ENCODE data around the gene CBR4. TPM values are rescaled to one million over a fixed set of nuclear protein-coding genes. Genes with fewer than 3 reads are reported as not detected.
A peak's percentile ranks its signal among the peaks of the same experiment; 100 is the strongest.

The CBR4 gene
- 10.5 TPM for polyA plus RNA-seq

DNA sequence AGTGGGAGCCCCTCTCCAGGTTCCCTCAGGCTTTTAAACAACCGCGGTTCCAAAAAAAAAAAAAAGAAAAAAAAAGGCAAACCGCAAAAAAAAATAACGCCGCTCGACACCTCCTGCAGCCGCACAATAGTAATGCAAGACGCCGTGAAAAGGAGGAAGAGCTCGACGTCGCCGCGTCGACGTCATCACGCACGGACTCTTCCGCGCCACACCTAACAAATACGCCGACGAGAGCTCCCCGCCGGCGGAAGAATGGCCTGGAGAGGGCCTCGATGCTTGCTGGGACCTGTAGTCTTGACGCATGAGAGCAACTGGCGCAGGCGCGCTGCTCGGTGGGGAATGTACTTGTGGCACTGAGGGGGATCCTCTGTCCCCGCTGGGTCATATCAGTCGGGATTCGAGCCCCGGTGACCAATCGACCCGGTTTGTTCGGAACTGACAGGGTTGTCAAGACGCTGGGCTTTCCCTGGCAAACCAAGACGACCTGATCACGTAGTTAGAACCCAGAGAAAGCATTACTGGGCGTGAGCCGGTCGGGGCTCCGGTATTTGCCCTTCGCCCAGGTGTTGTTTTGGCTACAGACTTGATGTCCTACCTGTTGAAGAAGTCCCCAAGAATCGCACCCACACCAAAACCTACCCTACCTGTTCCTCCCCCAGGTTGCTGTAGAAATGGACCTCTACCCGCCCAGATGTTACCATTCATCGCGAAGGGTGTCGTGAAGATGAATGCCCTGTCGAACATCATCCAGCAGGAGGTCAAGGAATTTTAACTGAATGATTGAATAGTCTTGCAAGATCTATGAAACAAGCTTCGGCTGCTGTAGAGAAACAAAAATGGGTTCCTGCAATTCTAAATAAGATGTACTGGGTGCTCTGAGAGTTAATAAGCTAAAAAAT is at the start of gene CBR4:
Gene CBR4, minus strand, starts transcription at position 131 of the 899 bp plus-strand sequence. CDS start 166 bp downstream, outside the sequence.
- Mint-ChIP-seq H3K4me1 (peaks cover 21 to 36% (median 22%) of the 10 kb centered on the region in 3 donors), H3K4me3 (peak within 1 kb of the TSS; percentile 92 to 98 (median 96)), H3K9me3 (no peaks in the 10 kb centered on the region), H3K27ac (peak within 1 kb of the TSS; percentile 96 to 98 (median 98)), H3K27me3 (no peaks in the 10 kb centered on the region), H3K36me3 (no peaks in the 10 kb centered on the region)

DNA sequence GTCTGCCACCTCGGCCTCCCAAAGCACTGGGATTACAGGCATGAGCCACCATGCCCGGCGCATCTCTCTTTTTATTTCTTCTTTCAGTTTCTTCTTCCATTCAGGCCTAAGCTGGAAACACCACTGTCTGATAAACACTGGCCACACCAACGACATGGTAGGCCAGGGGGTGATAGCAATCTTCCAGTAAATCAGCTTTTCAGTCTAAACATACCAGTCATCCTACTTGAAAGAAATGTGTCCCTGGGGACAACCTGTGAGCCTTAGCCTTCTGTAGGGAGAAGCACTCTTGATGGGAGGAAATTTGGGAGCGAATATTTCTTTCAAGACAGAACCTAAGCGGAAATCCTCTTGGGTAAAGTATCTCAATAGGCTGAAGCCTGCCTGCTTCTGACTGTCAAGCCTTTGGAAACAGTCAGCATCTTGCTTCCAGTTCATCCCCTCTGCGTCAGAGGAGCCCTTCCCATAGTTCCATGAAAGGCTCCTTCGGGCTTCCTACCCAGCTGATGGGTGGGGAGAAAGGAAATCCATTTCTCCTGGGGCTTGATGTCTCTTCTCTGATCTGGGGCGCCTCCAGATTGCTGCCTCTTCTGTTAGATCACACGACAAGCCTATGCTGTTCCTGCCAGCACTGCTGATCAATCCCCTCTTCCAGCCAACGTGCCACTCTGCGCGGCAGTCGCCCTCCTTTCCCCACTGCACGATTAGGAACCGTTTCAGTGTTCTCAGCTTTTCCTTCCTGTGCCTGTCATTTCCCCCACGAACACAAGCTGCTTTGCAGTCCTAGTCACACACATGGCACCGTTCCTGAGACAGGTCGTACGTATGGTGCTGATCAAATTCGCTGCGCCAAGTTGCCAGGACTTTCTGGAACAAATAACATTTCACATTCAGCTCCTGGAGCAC is 49.5 kb upstream of the CBR4 start:
- H3K4me1 Mint-ChIP-seq: peaks cover 0 to 2% (median 0%) of the 10 kb centered on the region in 3 donors
- H3K27me3 Mint-ChIP-seq: peaks cover 2% of the 10 kb centered on the region
- no peak overlapping the region for H3K27ac Mint-ChIP-seq
- no peaks in the 10 kb centered on the region for H3K9me3 Mint-ChIP-seq
- no peak overlapping the region for H3K4me3 Mint-ChIP-seq
- H3K36me3 Mint-ChIP-seq: no peaks in the 10 kb centered on the region

DNA sequence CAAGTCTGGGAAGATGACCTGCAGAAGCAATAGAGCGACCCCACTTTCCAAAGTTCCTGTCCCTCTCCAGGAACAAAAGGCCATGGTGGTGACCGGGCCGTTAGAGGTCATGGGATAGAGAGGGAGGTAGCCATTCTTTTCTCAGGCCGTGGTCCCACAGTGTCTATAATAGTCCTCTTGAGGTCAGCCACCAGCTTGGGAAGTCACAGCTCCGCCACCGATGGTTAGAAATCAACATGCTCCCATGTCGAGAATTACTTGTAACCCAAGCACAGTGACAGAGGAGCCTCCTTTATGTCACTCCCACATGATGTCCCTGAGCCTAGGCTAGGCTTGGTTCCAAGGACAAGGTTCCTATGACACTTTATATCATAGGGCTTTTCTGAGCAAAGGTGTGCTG is 48.3 kb upstream of the CBR4 start:
- Mint-ChIP-seq H3K4me1 (peaks cover 0 to 2% (median 2%) of the 10 kb centered on the region in 3 donors), H3K27me3 (peaks cover 2% of the 10 kb centered on the region), H3K27ac (no peak overlapping the region), H3K36me3 (no peaks in the 10 kb centered on the region), H3K9me3 (no peaks in the 10 kb centered on the region), H3K4me3 (no peak overlapping the region)

DNA sequence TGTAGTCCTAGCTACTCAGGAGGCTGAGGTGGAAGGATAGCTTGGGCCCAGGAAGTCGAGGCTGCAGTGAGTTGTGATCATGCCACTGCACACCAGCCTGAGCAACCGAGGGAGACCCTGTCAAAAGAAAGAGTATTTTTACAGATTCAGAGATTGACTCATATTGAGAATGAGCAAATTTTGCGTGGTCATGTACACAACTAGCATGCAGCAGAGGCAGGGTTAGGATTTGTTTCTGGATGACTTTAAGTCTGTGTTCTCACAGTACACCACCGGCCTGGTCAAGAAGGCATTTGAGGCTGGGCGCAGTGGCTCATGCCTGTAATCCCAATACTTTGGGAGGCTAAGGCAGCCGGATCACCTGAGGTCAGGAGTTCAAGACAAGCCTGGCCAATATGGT is 44.8 kb upstream of the CBR4 start:
- no peak overlapping the region for H3K4me3 Mint-ChIP-seq
- no peak overlapping the region for H3K27ac Mint-ChIP-seq
- peaks cover 2% of the 10 kb centered on the region for H3K27me3 Mint-ChIP-seq
- H3K36me3 Mint-ChIP-seq: no peaks in the 10 kb centered on the region
- no peaks in the 10 kb centered on the region for H3K9me3 Mint-ChIP-seq
- peaks cover 0 to 2% (median 2%) of the 10 kb centered on the region in 3 donors for H3K4me1 Mint-ChIP-seq

DNA sequence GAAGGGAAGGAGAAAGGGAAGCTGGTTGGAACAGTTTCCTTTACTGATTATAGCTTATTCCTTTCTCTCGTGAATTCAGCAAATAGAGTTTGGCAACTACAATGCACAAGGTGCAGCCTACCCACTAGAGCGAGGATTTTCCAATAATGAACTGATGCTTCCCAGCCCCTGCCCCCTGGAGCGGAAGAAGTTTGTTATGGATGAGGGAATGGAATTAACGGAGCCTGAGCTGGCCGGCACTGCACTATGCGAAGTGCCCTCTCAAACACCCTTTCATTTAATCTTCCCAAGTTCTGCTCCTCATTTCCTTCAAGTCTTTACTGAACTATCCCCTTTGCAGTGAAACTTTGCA is 42.5 kb upstream of the CBR4 start:
- Mint-ChIP-seq H3K36me3 (no peaks in the 10 kb centered on the region), H3K9me3 (no peaks in the 10 kb centered on the region), H3K27me3 (no peaks in the 10 kb centered on the region), H3K27ac (no peak overlapping the region), H3K4me1 (peaks cover 0 to 2% (median 2%) of the 10 kb centered on the region in 3 donors), H3K4me3 (no peak overlapping the region)

DNA sequence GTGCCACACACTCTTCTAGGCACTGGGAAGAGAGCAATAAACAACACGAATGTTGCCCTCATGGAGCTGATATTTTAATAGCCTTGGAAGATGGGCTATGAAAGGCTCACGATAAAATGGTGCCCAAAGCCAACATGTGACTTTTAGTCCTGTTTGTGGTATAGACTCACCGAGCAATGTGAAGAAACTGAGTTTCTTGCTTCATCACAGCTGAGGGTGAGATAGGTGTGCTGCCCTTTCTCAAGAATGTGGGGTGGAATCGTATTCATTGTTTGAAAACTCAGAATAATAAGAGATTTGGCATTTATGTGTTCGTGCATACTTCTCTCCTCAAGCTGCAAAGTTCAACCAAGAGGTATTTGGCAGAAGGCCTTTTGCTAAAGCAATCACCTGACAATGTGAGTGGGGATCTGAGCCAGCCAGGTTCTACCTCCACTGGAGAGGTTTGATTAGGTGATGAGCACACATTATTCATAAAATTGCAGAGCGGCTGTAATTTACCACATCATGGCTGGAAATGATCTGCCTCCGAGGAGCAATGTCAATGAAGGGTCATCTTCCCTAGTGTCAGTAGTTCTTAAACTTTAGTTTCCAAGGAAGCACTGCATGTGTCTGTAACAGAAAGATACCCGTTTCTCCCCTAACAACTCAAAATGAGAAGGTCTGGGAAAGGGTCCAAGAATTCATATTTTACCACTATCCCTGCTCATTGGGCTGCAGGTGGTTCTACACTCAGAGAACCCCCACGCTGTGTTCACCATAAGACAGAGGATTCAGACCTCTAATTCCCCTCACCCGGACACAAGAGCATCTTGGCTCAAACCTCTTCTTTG is 41.9 kb upstream of the CBR4 start:
- Mint-ChIP-seq H3K4me1 (peaks cover 0 to 2% (median 2%) of the 10 kb centered on the region in 3 donors), H3K4me3 (no peak overlapping the region), H3K27me3 (no peaks in the 10 kb centered on the region), H3K27ac (no peak overlapping the region), H3K9me3 (no peaks in the 10 kb centered on the region), H3K36me3 (no peaks in the 10 kb centered on the region)

DNA sequence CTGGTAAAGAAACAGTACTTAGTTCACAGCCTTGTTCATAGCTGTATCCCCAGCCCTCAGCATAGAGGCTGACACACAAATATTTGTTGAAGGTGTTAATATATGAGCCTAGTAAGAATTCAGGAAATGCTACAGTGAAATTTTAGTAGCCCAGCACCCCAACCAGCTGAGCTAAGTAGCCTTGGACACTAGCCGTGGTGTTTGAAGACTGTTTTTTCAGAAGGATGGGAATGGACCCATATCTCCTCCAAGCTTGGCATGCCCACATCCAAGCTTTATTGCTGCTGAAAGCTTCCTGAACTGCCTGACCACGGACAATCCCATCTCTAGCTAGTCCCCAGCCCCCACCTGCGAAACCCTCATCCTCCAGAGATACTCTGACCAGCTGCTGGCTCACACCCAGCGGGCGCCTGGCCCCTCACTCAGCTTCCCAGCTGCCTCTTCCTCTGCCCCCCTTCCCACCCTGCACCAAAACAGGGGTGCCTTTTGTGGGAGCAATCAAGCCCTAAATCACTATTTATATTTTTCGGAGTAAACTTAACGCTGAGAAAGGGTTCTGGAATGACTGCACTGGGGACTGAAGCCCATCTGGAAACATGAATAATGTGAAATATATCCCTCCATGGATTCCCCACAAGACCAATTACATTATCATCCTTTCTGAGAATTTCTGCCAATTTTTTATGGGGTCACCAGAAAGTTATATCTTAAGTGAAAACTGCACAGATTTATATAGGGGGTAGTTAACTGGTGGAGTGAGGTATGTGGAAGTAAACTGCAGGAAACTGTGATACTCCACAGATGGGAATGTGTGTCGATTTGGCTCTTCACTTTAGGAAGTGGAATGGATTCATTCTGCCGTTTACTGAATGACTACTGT is 41.1 kb upstream of the CBR4 start:
- H3K36me3 Mint-ChIP-seq: no peaks in the 10 kb centered on the region
- H3K4me1 Mint-ChIP-seq: peaks cover 0 to 2% (median 0%) of the 10 kb centered on the region in 3 donors
- no peaks in the 10 kb centered on the region for H3K27me3 Mint-ChIP-seq
- no peaks in the 10 kb centered on the region for H3K9me3 Mint-ChIP-seq
- no peak overlapping the region for H3K4me3 Mint-ChIP-seq
- no peak overlapping the region for H3K27ac Mint-ChIP-seq

DNA sequence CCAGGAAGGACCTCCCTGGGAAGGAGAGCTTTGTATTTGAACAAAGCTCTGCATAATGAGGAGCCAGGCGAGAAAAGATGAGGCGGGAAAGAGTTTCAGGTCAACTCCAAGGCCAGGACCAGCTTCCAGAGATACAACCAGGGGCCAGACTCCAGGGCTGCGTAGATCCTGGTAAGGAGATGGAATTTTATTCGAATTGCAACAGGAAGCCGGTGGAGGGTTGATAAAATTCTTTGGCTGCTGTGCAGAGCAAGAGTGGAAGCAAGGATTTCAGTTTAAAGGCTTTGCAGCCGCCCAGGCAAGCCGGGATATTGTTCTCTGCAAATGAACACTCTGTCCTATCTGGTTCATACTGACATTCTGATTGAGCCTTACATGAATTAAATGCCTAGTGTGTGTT is 40.2 kb upstream of the CBR4 start:
- Mint-ChIP-seq H3K4me1 (peaks cover 0 to 2% (median 0%) of the 10 kb centered on the region in 3 donors), H3K9me3 (no peaks in the 10 kb centered on the region), H3K36me3 (no peaks in the 10 kb centered on the region), H3K27me3 (no peaks in the 10 kb centered on the region), H3K27ac (no peak overlapping the region), H3K4me3 (no peak overlapping the region)

DNA sequence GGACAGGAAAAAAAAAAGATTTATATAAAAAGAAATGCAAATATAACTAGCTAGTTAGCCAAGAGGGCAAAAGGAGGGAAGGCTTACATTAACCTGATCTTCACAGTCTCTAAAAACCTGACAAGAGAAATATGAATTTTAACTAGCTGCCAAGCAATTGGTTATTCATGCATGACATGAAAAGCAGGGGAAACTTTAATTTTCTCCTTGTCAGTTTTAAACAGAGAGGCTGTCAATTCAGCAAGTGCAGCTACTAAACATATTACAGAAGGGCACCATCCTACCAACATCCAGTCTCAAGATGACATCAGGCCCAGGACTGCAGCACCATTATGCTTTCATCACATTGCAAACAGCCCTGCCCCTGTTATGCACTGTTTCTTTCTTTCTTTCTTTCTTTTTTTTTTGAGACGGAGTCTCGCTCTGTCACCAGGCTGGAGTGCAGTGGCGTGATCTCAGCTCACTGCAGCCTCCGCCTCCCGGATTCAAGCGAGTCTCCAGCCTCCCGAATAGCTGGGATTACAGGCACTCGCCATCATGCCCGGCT is 38.9 kb upstream of the CBR4 start:
- Mint-ChIP-seq H3K4me1 (peaks cover 0 to 2% (median 0%) of the 10 kb centered on the region in 3 donors), H3K4me3 (no peak overlapping the region), H3K27me3 (no peaks in the 10 kb centered on the region), H3K36me3 (no peaks in the 10 kb centered on the region), H3K9me3 (no peaks in the 10 kb centered on the region), H3K27ac (no peak overlapping the region)

DNA sequence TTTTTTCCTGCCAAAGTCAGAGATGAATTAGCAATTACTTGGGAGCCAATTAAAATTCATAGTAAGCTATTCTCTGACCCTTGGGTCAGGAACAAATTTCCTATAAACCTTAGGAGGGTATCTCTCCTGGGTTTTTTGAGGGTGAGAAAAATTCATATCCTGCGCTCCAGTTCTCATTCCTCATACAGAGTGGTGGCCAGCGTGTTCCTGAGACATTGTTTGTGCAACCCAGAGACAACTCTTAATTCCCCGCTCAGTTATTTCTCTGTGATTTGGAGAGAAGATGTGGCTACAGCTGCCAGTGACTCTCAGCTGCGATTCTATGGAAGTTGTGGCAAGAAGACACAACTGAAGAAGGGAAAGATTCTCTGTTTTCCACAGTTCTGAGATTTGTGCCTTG is 37.9 kb upstream of the CBR4 start:
- H3K27ac Mint-ChIP-seq: no peak overlapping the region
- H3K36me3 Mint-ChIP-seq: peaks cover 3% of the 10 kb centered on the region
- no peaks in the 10 kb centered on the region for H3K27me3 Mint-ChIP-seq
- no peaks in the 10 kb centered on the region for H3K4me1 Mint-ChIP-seq
- no peak overlapping the region for H3K4me3 Mint-ChIP-seq
- H3K9me3 Mint-ChIP-seq: no peaks in the 10 kb centered on the region

DNA sequence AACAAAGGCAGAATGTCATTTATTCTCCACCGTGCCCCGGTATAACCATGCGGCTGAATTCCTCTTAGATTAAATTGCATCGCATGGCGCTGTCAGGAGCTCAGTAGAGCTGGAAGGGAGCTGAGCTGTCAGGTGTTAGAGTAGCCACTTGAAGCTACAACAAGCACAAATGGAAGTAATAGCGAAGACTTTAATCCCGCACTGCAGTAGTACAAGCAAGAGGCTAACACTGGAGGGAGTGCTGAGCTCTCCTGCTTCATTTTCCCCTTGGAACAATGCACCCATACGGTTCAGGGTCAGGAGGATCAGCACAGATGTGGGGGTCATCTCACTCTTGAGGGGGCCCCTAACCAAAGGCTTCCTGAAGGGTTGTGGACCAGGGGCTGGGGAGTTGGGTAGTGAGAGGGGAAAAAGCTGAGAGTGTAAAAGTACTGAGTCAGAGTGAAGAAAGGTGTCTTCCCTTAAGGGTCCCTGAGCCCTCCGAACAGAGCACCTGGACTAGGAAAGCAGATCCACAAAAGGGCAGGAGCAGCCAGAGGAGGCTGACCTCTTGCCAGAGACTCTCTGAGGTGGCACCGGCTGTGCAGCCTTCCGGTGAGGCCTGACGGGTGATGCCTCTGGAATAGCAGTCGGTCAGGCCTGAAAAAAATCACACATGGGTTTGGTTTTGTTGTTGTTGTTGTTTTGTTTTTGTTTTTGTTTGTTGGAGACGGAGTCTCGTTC is 36.0 kb upstream of the CBR4 start:
- H3K9me3 Mint-ChIP-seq: no peaks in the 10 kb centered on the region
- H3K27ac Mint-ChIP-seq: no peak overlapping the region
- H3K4me1 Mint-ChIP-seq: no peaks in the 10 kb centered on the region
- no peaks in the 10 kb centered on the region for H3K27me3 Mint-ChIP-seq
- H3K4me3 Mint-ChIP-seq: no peak overlapping the region
- H3K36me3 Mint-ChIP-seq: peaks cover 3% of the 10 kb centered on the region

DNA sequence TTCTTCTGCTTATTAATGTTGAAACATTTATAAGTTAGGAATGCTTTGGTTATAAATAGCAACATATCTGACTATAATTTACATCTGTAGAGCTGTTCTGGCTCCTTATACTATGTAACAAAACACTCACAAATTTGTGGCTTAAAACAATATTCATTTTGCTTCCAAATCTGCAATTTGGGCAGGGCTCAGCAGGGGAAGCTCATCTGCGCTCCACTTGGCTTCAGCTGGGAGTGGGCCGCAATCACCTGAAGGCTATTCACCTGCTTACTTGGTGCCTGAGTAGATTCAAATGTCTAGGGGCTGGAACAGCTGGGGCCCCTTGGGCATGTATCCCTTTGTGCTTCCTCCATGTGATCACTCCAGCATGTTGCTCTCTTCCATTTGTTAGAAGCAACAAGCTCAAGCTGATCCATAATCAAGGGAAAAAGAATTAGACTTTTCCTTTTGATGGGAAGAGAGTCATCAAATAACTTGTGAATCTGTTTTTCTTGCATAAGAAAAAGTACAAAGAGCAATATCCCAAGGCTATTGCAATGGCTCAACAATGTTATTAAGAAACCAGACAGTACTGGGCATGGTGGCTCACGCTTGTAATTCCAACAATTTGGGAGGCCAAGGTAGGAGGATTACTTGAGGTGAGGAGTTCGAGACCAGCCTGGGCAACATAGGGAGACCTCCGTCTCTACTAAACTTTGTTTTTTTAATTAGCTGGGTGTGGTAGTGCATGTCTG is 34.8 kb upstream of the CBR4 start:
- no peak overlapping the region for H3K27ac Mint-ChIP-seq
- H3K27me3 Mint-ChIP-seq: no peaks in the 10 kb centered on the region
- no peak overlapping the region for H3K4me3 Mint-ChIP-seq
- H3K9me3 Mint-ChIP-seq: no peaks in the 10 kb centered on the region
- H3K4me1 Mint-ChIP-seq: no peaks in the 10 kb centered on the region
- H3K36me3 Mint-ChIP-seq: peaks cover 3% of the 10 kb centered on the region

DNA sequence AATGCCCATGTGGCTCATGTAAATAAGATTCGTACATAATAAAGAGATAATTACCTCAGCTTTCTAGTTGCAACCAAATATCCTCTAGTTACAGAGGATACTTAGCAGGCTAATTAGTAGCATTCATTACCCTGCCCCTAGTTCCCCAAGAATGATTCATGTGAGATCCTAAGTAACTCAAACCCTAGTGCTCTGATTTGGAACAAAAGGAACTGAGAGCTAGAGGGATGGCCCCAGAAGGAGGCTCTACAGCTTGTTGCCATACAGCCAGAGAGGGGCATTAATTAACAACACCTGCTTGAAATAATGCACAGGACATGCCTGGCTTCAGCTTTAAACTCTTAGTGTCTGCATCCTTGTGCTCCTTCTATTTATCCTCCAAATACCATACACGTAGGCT is 32.6 kb upstream of the CBR4 start:
- no peaks in the 10 kb centered on the region for H3K4me1 Mint-ChIP-seq
- no peak overlapping the region for H3K4me3 Mint-ChIP-seq
- H3K9me3 Mint-ChIP-seq: no peaks in the 10 kb centered on the region
- peaks cover 3% of the 10 kb centered on the region for H3K36me3 Mint-ChIP-seq
- no peaks in the 10 kb centered on the region for H3K27me3 Mint-ChIP-seq
- no peak overlapping the region for H3K27ac Mint-ChIP-seq

Data from IgD-negative memory B cell (primary cell).